ENCODE data around the gene ABCC1.
"Not testable (repeated sequence)": the region's sequence is repeated elsewhere in the genome, so short reads cannot be mapped to it uniquely, and the experiment has no call there.

The ABCC1 gene

GRCh38 chr16:15967655-15968315 is 18.4 kb downstream of the ABCC1 start:
- no peak for DNase-seq (ENCODE audit: low read depth)

- DNase-seq (ENCODE audit: low read depth): no peak
Measured at GRCh38 chr16:15970202-15970601, 20.8 kb downstream of the ABCC1 start.

GRCh38 chr16:15970743-15971439 is 21.5 kb downstream of the ABCC1 start:
- no peak for DNase-seq (ENCODE audit: low read depth)

- DNase-seq (ENCODE audit: low read depth): no peak
Measured at GRCh38 chr16:15971440-15971815, 22.0 kb downstream of the ABCC1 start.

GRCh38 chr16:15972046-15972868 is 22.8 kb downstream of the ABCC1 start:
- DNase-seq (ENCODE audit: low read depth): no peak

GRCh38 chr16:15973421-15973820 is 24.0 kb downstream of the ABCC1 start:
- DNase-seq (ENCODE audit: low read depth): no peak

GRCh38 chr16:15974057-15974456 is 24.6 kb downstream of the ABCC1 start:
- no peak for DNase-seq (ENCODE audit: low read depth)

GRCh38 chr16:15975172-15975571 is 25.8 kb downstream of the ABCC1 start:
- no peak for DNase-seq (ENCODE audit: low read depth)

- no peak for DNase-seq (ENCODE audit: low read depth)
Measured at GRCh38 chr16:15976225-15976812, 26.9 kb downstream of the ABCC1 start.

- DNase-seq (ENCODE audit: low read depth): no peak
Measured at GRCh38 chr16:15976929-15977637, 27.7 kb downstream of the ABCC1 start.

- no peak for DNase-seq (ENCODE audit: low read depth)
Measured at GRCh38 chr16:15979801-15980200, 30.4 kb downstream of the ABCC1 start.

GRCh38 chr16:15980329-15980728 is 30.9 kb downstream of the ABCC1 start:
- DNase-seq (ENCODE audit: low read depth): no peak

GRCh38 chr16:15981382-15981781 is 32.0 kb downstream of the ABCC1 start:
- no peak for DNase-seq (ENCODE audit: low read depth)

- not testable (repeated sequence) for DNase-seq (ENCODE audit: low read depth)
Measured at GRCh38 chr16:15982194-15982915, 32.9 kb downstream of the ABCC1 start.

GRCh38 chr16:15983898-15984297 is 34.5 kb downstream of the ABCC1 start:
- no peak for DNase-seq (ENCODE audit: low read depth)

GRCh38 chr16:15985144-15985543 is 35.7 kb downstream of the ABCC1 start:
- DNase-seq (ENCODE audit: low read depth): no peak

GRCh38 chr16:15986261-15986660 is 36.8 kb downstream of the ABCC1 start:
- no peak for DNase-seq (ENCODE audit: low read depth)

- no peak for DNase-seq (ENCODE audit: low read depth)
Measured at GRCh38 chr16:15988268-15989013, 39.0 kb downstream of the ABCC1 start.

GRCh38 chr16:15990902-15991301 is 41.5 kb downstream of the ABCC1 start:
- no peak for DNase-seq (ENCODE audit: low read depth)

GRCh38 chr16:15993128-15993527 is 43.7 kb downstream of the ABCC1 start:
- no peak for DNase-seq (ENCODE audit: low read depth)

- no peak for DNase-seq (ENCODE audit: low read depth)
Measured at GRCh38 chr16:15993541-15993940, 44.1 kb downstream of the ABCC1 start.
